GM12864 (cell line): ENCODE results near the gene GKAP1.
"Not testable (repeated sequence)": the region's sequence is repeated elsewhere in the genome, so short reads cannot be mapped to it uniquely, and the experiment has no call there.

Experiments used
- DNase-seq: peaks from one replicate; pipeline ENCODE4 v3.0.0-alpha.2; 2011; ENCODE audit warnings: low read depth
- H3K4me3 ChIP-seq: 2 replicates; pipeline ENCODE4 v1.5.1; 2011; ENCODE audit warnings: mild to moderate bottlenecking, low read depth, low read length, control low read depth
- TF ChIP-seq, protein P1 (sequence below): IDR thresholded peaks from 2 replicates; pipeline ENCODE4 v1.5.1; 2011; ENCODE audit warnings: low read depth, mild to moderate bottlenecking, moderate library complexity, low read length, control low read depth, inconsistent platforms; ENCODE audit errors: missing control alignments

The GKAP1 gene

GRCh38 chr9:83817356-83818278 lies at the start of gene GKAP1:
Gene GKAP1 (minus strand): TSS chr9:83817769. CDS start chr9:83806517, 11,252 bp downstream.
- DNase-seq: peak; percentile 27
- TF ChIP-seq, protein P1, sequence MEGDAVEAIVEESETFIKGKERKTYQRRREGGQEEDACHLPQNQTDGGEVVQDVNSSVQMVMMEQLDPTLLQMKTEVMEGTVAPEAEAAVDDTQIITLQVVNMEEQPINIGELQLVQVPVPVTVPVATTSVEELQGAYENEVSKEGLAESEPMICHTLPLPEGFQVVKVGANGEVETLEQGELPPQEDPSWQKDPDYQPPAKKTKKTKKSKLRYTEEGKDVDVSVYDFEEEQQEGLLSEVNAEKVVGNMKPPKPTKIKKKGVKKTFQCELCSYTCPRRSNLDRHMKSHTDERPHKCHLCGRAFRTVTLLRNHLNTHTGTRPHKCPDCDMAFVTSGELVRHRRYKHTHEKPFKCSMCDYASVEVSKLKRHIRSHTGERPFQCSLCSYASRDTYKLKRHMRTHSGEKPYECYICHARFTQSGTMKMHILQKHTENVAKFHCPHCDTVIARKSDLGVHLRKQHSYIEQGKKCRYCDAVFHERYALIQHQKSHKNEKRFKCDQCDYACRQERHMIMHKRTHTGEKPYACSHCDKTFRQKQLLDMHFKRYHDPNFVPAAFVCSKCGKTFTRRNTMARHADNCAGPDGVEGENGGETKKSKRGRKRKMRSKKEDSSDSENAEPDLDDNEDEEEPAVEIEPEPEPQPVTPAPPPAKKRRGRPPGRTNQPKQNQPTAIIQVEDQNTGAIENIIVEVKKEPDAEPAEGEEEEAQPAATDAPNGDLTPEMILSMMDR: peak; percentile 24
- H3K4me3 ChIP-seq: peak within 1 kb of the TSS; percentile 73

GRCh38 chr9:83849895-83850294 lies 32.3 kb upstream of the GKAP1 start:
- DNase-seq: peak; percentile 4
- H3K4me3 ChIP-seq: not testable (repeated sequence)

DNA sequence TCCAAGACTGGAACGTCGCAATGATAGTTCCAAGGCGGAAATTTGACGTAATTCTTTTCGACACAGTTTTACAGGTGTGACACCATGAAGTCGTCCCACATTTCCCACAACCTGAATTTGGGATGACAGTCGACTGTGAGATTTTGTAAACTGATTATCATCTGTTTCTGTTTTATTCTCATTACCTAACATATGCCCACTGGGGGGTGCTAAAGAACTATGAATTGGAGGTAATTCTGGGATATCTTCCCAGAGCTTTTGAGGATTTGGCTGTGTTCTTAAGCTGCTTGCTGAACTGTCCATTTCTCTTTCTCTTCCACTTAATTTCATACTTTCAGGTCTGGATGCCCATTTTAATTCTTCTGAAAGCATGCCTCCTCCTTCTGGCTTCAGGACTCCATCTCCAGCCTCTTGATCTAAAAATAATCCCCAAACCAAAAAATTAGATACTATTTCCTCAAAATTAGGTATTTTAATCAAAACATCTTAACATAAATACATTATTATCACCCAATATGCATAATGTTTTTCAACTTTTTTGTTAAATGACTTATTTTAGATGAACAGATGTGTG lies 19.6 kb upstream of the GKAP1 start:
- not testable (repeated sequence) for H3K4me3 ChIP-seq, DNase-seq
- TF ChIP-seq, protein P1: peak; percentile 5

DNA sequence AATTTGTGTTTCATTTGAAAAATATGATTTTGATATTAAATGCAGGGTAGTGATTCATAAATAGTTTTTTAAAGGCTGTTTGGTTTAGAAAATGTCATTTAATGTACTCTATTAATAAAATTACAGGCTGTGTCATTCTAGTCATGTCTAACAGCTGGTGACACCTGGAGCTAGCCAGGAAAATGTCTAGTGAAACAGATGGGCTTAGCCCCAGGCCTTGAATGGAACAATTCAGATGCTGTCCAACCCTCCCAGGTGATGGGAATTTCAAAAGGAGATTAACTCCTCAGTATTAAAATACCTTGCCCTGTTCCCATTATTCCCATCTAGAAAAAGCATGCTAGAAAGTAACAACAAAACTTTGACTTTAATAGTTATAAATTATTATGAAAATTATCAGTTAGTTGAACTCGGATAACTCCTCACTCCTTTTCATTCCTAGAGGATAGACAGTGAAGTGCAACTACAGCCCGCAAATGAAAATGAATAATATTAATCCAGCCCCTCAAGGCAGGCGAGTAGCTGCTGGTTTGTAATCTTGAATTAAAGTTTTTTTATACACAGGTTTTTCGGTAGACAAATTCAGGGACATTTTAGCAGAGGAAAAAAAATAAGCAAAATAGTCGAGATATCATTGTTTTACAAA lies 13.0 kb upstream of the GKAP1 start:
- not testable (repeated sequence) for DNase-seq, H3K4me3 ChIP-seq

- not testable (repeated sequence) for H3K4me3 ChIP-seq, DNase-seq
Measured at GRCh38 chr9:83824986-83825623, 7.5 kb upstream of the GKAP1 start.

GRCh38 chr9:83817011-83817355 lies 586 bp downstream of the GKAP1 start:
- peak overlapping the region; percentile 73 for H3K4me3 ChIP-seq
- DNase-seq: not testable (repeated sequence)

DNA sequence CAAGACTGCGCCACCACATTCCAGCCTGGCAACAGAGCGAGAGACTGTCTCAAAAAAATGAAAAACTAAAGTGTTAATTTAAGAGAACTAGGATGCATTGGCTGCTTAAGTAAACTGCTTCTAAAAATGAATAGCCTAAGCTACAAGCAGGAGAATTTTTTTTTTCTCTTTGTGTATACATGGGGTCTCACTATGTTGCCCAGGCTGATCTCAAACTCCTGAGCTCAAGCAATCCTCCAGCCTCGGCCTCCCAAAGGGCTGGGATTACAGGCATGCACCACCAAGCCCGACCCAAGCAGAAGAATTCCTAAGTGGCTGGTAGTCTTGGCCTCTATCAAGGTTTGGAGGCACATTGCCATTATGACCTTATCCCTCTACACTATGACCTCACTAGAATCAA lies 2.4 kb downstream of the GKAP1 start:
- H3K4me3 ChIP-seq, DNase-seq: not testable (repeated sequence)

DNA sequence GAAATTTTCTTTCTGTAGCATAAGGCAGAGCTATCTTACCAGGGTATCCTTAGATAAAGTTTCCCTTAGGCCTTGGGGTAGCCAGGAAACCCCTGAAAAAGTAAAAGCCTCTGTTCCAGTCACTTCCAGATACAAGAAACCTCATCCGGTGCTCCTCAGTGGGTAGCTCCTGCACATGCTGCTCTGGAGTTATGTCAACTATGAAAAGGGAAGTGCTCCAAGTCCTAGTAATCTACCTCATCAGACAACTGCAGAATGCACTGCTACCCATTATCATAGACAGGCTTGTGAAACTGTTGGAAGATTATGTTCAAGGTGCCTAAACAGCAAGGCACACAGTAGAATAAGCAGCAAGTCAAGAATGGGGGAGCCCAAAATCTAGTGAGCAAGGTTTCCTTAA lies 8.4 kb downstream of the GKAP1 start:
- not testable (repeated sequence) for H3K4me3 ChIP-seq, DNase-seq

GRCh38 chr9:83804454-83804853 lies 13.1 kb downstream of the GKAP1 start:
- H3K4me3 ChIP-seq, DNase-seq: not testable (repeated sequence)

GRCh38 chr9:83803941-83804340 lies 13.6 kb downstream of the GKAP1 start:
- DNase-seq: not testable (repeated sequence)

GRCh38 chr9:83800236-83801033 lies 17.1 kb downstream of the GKAP1 start:
- TF ChIP-seq, protein P1: no peak

More at GRCh38 chr9:83803941-83804340, 13.6 kb downstream of the GKAP1 start:
- H3K4me3 ChIP-seq: not testable (repeated sequence)

More at GRCh38 chr9:83800236-83801033, 17.1 kb downstream of the GKAP1 start:
- no peak overlapping the region for H3K4me3 ChIP-seq
- DNase-seq: no peak
